HEK293T (cell line): ENCODE results near the gene CACNA1G.

ENCODE experiments used
- ARNT ChIP-seq: fragments of 450-650 bp; IDR thresholded peaks from 2 replicates; pipeline ENCODE4 v1.6.1; 2017; ENCODE audit warnings: mild to moderate bottlenecking
- BHLHE40 ChIP-seq: fragments of 450-650 bp; IDR thresholded peaks from 2 replicates; pipeline ENCODE4 v1.6.1; 2016; ENCODE audit warnings: mild to moderate bottlenecking, moderate library complexity, borderline replicate concordance
- CTBP1 ChIP-seq: fragments of 450-650 bp; IDR thresholded peaks from 2 replicates; pipeline ENCODE4 v1.6.1; 2016; ENCODE audit warnings: borderline replicate concordance
- ELF4 ChIP-seq: fragments of 450-650 bp; IDR thresholded peaks from 2 replicates; pipeline ENCODE4 v1.6.1; 2017; ENCODE audit warnings: antibody characterized with exemption
- FOXA1 ChIP-seq: fragments of 450-650 bp; IDR thresholded peaks from 2 replicates; pipeline ENCODE4 v1.6.1; 2016; ENCODE audit warnings: mild to moderate bottlenecking
- FOXK2 ChIP-seq: fragments of 450-650 bp; IDR thresholded peaks from 2 replicates; pipeline ENCODE4 v1.6.1; 2016; ENCODE audit warnings: mild to moderate bottlenecking
- FOXM1 ChIP-seq: fragments of 450-650 bp; IDR thresholded peaks from 2 replicates; pipeline ENCODE4 v1.6.1; 2017; ENCODE audit warnings: mild to moderate bottlenecking, borderline replicate concordance
- HDGF ChIP-seq: fragments of 450-650 bp; IDR thresholded peaks from 2 replicates; pipeline ENCODE4 v1.6.1; 2017; ENCODE audit warnings: antibody characterized with exemption, borderline replicate concordance
- LEF1 ChIP-seq: fragments of 450-650 bp; IDR thresholded peaks from 2 replicates; pipeline ENCODE4 v1.6.1; 2017; ENCODE audit warnings: mild to moderate bottlenecking, borderline replicate concordance
- NFRKB ChIP-seq: fragments of 450-650 bp; IDR thresholded peaks from 2 replicates; pipeline ENCODE4 v1.6.1; 2016; ENCODE audit warnings: mild to moderate bottlenecking, moderate library complexity
- SUZ12 ChIP-seq: fragments of 450-650 bp; IDR thresholded peaks from 2 replicates; pipeline ENCODE4 v1.6.1; 2016; ENCODE audit warnings: mild to moderate bottlenecking
- TARDBP ChIP-seq: fragments of 450-650 bp; IDR thresholded peaks from 2 replicates; pipeline ENCODE4 v1.6.1; 2016
- ZNF384 ChIP-seq: fragments of 450-650 bp; IDR thresholded peaks from 2 replicates; pipeline ENCODE4 v1.6.1; 2016
- TF ChIP-seq, protein P1 (sequence below): fragments of 450-650 bp; IDR thresholded peaks from 2 replicates; pipeline ENCODE4 v1.6.1; 2016

DNA sequence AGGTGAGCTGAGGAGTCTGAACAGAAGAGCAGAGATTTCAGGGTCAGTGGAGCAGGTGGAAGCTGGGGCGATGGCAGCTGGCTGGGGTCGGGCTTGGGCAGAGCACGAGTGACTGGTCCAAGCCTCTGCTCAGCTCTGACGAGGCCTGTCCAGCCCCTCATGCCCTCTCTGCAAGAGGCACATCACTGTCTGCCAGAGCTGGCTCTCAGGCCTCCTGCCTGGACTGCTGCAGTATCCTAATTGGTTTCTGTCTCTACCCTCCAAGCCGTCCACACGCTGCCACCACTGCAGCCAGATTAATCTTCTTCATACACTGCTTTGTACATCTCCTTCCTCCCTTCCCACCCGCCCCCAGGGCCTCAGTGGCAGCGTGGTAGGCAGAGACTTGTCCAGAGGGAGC, 25.4 kb downstream of the CACNA1G start:
- no peak for TF ChIP-seq BHLHE40
- TF ChIP-seq, protein P1, sequence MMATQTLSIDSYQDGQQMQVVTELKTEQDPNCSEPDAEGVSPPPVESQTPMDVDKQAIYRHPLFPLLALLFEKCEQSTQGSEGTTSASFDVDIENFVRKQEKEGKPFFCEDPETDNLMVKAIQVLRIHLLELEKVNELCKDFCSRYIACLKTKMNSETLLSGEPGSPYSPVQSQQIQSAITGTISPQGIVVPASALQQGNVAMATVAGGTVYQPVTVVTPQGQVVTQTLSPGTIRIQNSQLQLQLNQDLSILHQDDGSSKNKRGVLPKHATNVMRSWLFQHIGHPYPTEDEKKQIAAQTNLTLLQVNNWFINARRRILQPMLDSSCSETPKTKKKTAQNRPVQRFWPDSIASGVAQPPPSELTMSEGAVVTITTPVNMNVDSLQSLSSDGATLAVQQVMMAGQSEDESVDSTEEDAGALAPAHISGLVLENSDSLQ = no peak
- TF ChIP-seq TARDBP = no peak
- no peak for TF ChIP-seq FOXA1
- TF ChIP-seq ZNF384 = no peak
- TF ChIP-seq NFRKB = no peak
- no peak for TF ChIP-seq SUZ12
- no peak for TF ChIP-seq FOXM1
- no peak for TF ChIP-seq ELF4
- TF ChIP-seq FOXK2 = no peak
- no peak for TF ChIP-seq LEF1
- no peak for TF ChIP-seq CTBP1
- no peak for TF ChIP-seq HDGF
- no peak for TF ChIP-seq ARNT
